Femur (tissue), 1 donor: ENCODE measurements around the gene ADGRA3.
"Not testable (repeated sequence)": the region's sequence is repeated elsewhere in the genome, so short reads cannot be mapped to it uniquely, and the experiment has no call there.

Experiments used
- DNase-seq: peaks from one replicate; pipeline ENCODE4 v3.0.0-alpha.2; 2017

ADGRA3 gene

GRCh38 chr4:22435652-22436051 is 80.2 kb downstream of the ADGRA3 start:
- no peak for DNase-seq

GRCh38 chr4:22434895-22435294 is 81.0 kb downstream of the ADGRA3 start:
- DNase-seq, result peak; percentile 34

GRCh38 chr4:22430626-22431025 is 85.2 kb downstream of the ADGRA3 start:
- DNase-seq, result no peak

GRCh38 chr4:22428441-22428840 is 87.4 kb downstream of the ADGRA3 start:
- no peak for DNase-seq

GRCh38 chr4:22427675-22428074 is 88.2 kb downstream of the ADGRA3 start:
- peak; percentile 29 for DNase-seq

GRCh38 chr4:22420291-22420690 is 95.6 kb downstream of the ADGRA3 start:
- DNase-seq, result no peak

- DNase-seq, result no peak
Observed at GRCh38 chr4:22417408-22417807, 98.5 kb downstream of the ADGRA3 start.

- no peak for DNase-seq
Observed at GRCh38 chr4:22416403-22416802, 99.5 kb downstream of the ADGRA3 start.

GRCh38 chr4:22414833-22415232 is 101.0 kb downstream of the ADGRA3 start:
- no peak for DNase-seq

- no peak for DNase-seq
Observed at GRCh38 chr4:22413471-22413870, 102.4 kb downstream of the ADGRA3 start.

- no peak for DNase-seq
Observed at GRCh38 chr4:22412013-22412412, 103.9 kb downstream of the ADGRA3 start.

GRCh38 chr4:22410645-22411247 is 105.1 kb downstream of the ADGRA3 start:
- no peak for DNase-seq

- no peak for DNase-seq
Observed at GRCh38 chr4:22408474-22408873, 107.4 kb downstream of the ADGRA3 start.

GRCh38 chr4:22407361-22407760 is 108.5 kb downstream of the ADGRA3 start:
- no peak for DNase-seq

GRCh38 chr4:22398671-22399070 is 117.2 kb downstream of the ADGRA3 start:
- no peak for DNase-seq

GRCh38 chr4:22391551-22391950 is 124.3 kb downstream of the ADGRA3 start:
- no peak for DNase-seq

GRCh38 chr4:22389240-22389870 is 126.5 kb downstream of the ADGRA3 start:
- peak; percentile 69 for DNase-seq

GRCh38 chr4:22385611-22386011 is 130.3 kb downstream of the ADGRA3 start:
- no peak for DNase-seq

GRCh38 chr4:22384154-22384553 is 131.7 kb downstream of the ADGRA3 start:
- no peak for DNase-seq

GRCh38 chr4:22382216-22382615 is 133.7 kb downstream of the ADGRA3 start:
- DNase-seq, result not testable (repeated sequence)

GRCh38 chr4:22372986-22373385 is 142.9 kb downstream of the ADGRA3 start:
- no peak for DNase-seq

GRCh38 chr4:22369901-22370562 is 145.8 kb downstream of the ADGRA3 start:
- DNase-seq, result no peak

GRCh38 chr4:22363787-22364186 is 152.1 kb downstream of the ADGRA3 start:
- no peak for DNase-seq

GRCh38 chr4:22363036-22363435 is 152.8 kb downstream of the ADGRA3 start:
- DNase-seq, result no peak
